Hematopoietic multipotent progenitor cell treated with erythropoietin and hydrocortisone succinate and interleukin-3 and kit ligand, for 8 days (in vitro differentiated cells): ENCODE data around the gene DENND1A.

Experiments
- DNase-seq: peaks from one replicate; pipeline ENCODE4 v3.0.0-alpha.2; 2015

DENND1A gene

DNA sequence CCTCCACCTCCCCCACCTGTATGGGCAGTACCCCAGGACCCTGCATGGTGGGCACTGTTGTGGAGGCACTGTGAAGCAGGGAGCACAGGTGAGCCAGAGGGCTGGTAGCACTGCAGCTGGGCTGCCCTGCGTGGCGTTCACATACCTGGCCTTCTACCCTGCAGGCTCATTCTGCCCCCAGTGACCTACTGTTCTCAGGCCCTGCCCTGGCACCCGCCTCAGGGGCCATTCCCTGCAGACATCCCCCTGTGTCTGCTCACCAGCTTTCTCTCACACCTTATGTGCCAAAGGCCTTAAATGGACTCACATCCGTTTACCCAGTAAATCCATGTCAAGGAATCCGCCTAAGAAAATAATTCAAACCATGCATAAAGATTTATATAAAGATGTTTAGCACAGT lies 377.4 kb downstream of the DENND1A start:
- DNase-seq, result no peak

DNA sequence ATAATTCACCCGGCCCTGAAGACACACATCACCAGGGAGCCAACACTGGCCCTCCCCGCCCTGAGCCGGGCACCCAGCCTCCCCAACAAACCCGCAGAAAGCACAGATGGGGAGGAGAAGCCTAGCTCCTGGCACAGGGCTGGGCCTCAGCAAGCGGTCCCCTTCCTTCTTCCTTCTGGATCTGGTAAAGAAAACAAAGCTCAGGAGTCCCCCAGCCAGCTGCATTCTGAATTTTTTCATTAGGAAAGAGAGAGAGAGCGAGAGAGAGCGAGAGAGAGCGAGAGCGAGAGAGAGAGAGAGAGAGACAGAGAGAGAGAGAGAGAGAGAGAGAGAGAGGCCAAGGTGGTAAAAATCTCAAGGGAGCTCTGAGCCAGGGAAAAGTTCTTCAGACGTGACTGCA lies 378.2 kb downstream of the DENND1A start:
- DNase-seq, result no peak

DNA sequence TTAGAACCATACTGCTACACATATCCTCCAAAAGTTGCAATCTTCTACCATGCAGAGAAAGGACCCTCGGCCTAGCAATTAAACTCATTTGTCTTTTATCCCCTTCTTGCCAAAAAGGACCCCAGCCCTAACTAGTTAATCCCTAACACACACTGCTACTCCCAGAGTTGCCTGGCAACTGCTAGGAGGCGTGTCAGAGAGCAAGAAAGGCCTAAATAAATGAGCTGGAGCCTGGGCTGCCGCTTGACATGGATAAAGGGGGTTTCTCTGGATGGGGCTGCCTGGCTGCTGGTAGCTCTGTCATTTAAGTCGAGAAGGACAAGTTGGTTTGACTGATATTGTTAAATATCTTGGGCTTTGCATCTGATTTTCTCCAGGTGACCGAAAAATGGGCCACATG lies 379.1 kb downstream of the DENND1A start:
- DNase-seq, result no peak

DNA sequence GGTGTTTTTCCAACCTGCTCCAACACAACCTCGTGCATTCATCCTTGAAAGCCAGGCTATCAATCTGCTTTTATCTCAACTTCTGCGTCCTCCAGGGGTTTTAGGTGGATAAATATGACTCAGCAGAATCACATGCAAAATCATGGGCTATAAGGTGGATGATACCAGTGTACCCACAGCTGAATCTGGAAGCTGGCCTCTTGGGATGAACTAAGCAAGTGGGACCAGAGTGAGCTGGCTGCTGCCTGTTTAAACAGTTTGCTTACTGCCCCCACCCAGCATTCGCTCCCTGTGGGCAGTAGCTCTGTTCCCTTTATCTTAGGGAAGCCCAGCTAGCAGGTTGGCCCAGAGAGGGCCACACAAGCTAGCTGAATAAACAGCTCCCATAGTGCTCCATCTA lies 379.9 kb downstream of the DENND1A start:
- no peak for DNase-seq

DNA sequence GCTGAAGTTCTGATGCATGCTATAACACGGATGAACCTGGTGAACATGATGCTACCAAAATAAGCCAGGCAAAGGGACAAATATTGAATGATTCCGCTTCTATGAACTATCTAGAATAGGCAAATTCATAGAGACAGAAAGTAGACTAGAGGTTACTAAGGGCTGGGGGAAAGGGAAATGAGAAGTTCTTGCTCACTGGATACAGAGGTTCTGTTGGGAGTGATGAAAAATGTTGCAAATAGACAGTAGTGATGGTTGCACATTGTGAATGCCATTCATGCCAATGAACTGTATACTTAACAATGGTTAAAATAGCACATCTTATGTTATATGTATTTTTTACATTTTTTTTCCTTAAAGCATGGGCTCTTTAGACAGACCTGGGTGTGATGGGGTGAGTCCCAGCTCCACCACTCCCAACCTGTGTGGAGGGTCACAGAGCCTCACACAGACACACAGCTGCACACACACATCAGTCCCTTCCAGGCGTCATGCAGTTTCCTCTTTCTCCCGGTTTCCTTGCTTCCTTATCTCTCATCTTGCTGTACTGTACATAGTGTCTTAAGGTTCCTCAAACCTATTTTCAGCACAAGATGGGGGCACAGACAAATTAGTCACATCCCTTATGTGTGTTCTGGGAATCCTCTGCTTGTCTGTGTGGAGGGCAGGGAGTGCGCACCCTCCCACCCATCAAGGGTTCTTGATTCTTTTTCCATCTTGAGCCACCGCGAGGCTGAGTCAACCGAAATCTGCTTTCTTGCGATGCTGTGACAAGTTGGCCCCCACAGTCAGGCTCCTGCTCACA lies 381.0 kb downstream of the DENND1A start:
- DNase-seq, result no peak

DNA sequence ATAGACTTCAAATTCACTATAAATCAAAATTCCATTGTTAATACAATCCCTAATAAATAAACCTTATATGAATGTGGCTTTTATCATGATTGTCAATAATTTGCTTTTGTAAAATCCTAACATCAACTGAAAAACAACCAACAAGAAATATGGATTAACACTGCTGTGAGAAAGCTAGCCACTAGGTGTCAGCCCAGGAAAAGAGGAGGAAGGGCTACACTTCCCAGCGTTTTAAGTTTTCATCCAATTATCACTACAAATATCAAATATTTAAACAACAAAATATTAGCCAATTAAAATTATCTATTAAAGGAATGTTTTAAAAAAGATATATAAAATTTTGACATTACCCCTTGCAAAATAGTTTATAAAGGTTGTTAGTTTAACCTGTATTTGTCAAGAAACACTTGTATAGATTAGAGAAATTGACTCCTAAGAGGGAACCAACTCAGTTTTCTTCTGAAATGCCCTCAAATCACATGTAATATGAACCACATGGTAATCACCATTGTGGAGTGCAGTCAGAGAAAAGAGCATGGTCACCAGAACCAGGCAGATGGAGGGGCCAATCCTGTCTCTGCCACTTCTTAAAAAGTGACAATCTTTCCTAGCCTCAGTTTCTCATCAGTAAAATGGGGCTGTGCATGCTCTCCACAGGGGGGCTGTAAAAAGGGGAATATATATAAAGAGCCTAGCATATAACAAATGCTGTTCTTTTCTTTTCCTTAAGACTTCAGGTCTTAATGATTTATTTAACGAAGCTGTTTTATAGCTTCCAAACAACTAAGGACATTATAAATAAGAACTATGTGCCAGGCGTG lies 385.7 kb downstream of the DENND1A start:
- peak; percentile 48 for DNase-seq

DNA sequence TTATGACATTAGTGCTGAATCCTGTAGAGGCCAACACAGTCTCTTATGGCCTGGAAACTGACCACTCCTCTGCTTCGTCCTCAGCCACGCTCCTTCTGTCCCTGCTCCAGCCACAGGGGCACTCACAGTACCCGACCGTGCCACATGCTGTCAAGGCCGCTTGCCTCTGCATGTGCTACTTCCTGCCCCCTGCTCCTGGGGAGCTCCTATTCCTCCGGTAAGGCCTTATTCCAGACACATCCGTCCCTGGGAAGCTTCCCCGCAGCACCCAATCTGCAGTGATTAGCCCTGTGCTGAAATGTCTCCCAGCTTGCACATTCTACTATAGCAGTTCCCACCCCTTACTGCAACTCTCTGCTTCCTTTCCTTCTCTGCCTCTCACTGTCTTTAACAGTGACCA lies 386.4 kb downstream of the DENND1A start:
- DNase-seq, result no peak

DNA sequence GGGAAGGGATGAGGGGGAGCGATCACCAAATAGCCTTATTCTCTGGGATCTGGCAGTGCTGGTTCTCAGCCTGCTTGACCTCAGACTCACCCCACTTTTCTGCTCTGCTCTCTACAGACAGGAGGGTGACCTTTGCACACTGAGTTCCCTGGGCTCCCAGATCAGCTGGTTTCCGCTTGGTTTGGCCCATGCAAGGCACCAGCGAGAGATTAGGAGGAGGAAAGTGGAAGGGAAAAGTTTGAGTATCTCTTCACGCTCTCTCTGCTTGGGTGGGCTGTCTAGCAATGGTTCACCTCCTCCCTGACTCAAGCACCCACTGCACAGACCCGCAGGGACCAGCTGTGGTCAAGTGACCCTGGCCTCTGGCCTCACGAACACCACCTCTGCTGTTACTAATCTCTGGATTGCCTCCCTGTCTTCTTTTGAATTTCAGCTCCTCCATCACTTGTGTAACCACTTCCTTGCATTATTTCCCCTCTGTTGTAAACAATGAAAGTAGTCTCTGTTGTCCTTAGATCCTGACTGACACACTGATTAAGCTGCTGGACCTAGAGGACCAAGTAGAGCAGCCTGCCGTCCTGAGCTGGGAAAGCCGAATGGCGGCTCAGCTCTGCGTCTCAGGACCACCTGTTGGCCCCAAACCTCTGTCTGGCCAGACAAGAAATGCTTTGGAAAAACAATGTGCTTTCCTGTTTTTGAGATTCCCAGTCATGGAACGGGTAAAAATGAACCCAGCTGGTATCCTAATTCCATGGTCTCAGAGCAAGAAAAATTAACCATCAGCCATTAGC lies 387.3 kb downstream of the DENND1A start:
- no peak for DNase-seq

DNA sequence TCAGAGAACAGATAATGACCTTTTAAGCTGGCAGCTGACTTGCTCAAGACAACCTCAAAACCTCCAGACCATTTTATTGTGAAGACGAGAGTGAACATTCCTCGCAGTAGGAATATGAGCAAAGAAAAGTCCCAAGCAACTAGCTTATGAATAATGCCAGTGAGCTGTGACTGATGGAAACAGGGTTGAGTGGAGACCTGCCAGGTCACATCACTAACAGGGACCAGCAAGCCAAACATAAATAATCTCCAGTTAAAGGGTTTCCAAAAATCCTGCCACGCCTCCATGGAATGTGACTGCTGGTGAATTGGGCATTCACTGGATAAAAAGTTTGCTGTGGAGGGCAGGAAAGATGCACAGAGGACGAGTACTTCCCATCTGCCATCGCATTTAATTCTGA lies 388.5 kb downstream of the DENND1A start:
- no peak for DNase-seq

DNA sequence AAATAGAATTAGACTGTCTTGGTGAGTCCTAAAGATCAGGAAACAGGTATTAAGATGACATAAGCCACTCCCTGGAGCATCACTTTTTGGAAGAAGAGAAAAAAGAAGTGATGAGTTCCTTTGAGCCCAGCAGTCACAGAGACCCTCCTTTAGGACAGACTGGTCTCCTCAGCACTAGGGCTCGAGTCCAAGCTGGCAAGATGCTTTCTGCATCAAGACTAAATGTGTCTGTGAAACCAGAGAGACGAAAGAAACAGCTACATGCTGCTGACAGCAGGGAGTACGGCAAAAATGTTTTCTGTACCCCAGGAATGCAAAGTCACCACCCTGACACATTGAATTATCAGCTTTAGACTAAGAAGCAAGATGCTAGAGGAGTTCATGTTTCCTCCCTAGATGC lies 389.5 kb downstream of the DENND1A start:
- DNase-seq, result no peak

DNA sequence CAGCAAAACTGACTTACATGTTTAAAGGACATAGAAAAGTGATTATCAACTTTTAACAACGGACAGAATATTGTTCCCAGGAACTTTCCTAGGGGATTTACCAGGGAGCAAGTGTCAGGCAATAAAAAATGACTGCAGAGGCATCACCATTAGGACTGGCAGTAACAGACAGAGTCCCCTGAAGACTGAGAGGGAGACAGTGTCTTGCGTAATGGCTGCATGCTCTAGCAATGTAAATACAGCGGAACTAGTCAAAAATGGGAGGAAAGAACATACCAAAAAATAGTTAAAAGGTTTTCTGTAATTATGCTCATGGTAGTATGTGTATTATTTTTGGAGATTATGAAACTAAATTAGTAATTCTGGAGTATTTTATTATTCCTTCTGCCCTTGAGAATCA lies 392.1 kb downstream of the DENND1A start:
- DNase-seq, result no peak

DNA sequence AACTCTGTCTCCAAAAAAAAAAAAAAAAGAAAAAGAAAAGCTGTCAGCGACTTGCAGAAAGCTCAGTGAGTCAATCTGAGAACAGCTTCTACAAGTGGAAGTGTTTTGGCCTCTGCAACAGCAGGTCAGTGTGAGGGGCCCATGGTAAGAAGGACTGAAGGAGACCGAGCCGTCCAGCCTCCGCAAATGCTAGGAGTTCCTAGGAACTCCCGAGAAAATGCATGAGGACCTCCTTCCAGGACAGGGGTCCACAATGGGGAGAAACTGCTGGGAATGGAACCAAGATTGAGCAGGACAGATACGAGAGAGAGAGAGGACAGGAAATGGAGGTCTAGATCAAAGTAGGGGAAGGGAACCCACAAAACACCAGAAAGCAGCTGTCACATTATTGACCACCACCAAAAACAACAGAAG lies 393.5 kb downstream of the DENND1A start:
- DNase-seq, result no peak

DNA sequence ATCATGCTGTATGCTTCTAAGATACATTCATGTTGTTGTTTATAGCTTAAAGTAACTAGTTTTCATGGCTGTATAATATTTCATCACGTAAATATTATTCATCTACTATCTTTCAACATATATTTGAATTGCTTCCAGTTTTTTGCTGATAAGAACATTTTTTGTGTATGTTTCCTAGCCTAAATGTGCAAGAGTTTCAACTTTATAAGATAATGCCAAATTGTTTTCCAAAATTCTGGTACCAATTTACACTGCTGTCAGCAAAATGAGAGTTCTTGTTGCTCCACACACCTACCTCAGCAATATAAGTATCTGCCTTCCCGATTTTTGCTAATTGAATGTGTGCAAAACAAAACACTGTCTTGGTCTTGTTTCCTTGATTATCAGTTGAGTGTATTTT lies 395.6 kb downstream of the DENND1A start:
- no peak for DNase-seq

DNA sequence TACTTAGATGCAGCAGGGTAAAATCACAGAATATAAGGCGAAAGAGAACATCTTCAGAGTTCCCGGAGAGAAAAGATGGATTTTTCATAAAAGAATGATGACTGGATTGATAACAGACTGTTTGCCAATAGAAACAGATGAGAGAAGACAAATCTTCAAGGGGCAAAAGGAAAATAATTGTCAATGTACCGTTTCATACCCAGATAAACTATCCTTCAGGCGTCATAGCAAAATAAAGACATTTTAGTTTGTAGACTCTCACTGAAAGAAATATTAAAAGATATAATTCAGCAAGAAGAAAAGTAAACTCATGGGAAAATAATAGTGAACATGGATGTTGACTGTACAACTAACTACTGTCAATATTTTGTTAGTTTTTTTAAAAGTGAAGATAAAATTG lies 399.7 kb downstream of the DENND1A start:
- DNase-seq, result no peak

DNA sequence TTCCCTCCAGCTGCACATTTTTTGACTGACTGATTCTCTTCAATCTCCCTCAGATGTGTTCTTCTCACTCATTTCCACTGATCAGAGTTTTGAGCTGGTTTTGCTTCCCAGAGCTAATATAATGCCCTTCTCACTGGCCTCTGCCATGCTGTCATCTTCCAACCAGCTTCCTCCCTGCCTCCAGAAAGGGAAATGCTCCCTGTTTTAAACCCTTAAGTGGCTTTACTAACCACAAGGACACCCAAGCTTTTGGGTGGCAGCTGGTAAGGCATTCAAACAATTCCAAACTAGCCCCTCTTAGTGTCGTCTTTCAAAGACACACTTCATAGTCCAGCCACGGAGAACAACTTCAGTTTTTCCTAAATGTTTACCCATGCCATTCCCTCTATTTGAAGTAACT lies 401.4 kb downstream of the DENND1A start:
- no peak for DNase-seq

DNA sequence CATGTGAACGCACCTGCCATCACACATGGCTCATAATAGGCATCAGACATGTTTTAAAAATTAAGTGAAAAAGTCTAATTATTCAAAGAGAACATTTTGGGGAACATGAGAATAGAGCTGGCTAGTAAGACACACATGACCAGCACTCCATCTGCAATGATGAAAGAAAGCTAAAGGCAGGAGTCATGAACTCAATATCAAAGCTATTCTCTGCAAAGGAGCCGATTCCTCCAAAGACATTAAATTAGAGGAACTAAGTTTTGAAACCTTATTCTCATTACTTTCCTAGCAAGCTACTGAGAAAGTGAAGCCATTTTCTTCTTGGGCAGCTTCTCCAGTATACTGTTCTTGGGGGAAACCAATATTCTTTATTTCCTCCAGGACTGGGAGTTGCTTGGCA lies 401.9 kb downstream of the DENND1A start:
- no peak for DNase-seq

DNA sequence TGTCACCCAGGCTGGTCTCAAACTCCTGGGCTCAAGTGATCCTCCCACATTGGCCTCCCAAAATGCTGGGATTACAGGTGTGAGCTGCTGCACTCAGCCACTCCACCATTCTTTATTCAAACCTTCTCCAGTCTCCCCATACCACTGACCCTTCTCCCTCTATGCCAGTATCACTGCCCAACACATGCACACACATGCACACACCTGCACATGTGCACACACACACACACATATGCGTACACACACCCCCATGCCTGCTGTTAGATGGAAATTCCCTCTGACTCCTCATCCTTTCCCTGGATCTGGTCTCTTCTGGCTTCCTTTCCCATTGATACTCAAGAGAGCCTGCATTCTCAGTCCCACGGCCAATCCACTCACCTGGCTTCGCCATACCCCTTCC lies 404.0 kb downstream of the DENND1A start:
- no peak for DNase-seq

DNA sequence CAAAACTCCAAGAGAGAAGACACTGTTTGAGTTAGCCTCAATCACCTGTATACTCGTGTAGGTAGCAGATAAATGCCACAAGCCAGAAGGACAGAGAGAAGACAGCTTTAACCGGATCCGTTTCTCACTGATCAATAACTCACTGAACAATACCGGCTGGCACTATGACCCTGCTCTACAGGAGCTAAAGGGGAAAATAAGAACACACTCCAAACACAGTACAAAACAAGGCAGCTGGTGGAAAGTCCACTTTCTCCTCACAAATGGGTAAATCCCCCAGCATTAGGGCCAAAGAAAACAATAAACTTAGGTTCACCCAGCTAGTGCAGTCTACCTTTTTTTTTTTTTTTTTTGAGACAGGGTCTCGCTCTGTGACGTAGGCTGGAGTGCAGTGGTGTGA lies 404.5 kb downstream of the DENND1A start:
- no peak for DNase-seq

DNA sequence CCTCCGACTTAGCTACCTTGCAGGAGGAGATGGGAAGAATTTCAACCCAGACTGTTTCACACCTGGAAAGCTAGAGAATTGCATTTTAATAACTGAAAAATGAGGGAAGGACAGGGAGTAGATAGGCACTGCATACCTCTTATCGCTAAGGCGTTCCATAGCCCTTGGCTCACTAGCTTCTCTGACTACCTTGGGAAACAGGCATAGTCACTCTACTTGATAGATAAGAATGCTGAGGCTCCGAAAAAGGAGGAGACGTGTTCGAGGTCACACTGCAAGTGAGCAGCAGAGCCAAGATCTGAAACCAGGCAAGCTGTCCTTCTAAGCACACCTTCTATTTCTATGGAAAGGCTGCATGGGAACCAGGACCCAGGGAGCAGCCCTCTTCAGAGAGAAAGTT lies 405.1 kb downstream of the DENND1A start:
- DNase-seq, result no peak

DNA sequence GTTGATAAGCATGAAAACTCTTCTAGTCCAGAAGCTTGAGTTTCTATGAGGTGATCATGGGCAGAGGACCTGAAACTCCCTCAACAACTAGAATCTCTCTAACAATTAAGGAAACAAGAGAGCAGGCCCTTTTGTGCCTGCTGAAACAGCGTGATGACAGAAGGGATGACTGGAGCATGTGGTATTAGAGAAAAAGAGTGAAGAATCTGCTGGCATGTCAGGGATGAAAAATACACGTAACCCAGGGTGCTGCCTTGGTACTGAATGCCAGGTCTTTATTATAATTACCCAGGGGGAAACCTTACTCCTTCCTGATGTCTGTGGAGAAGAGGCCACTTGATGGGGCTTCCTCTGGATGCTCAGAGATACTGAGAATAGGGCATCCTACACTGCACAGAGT lies 406.1 kb downstream of the DENND1A start:
- no peak for DNase-seq

DNA sequence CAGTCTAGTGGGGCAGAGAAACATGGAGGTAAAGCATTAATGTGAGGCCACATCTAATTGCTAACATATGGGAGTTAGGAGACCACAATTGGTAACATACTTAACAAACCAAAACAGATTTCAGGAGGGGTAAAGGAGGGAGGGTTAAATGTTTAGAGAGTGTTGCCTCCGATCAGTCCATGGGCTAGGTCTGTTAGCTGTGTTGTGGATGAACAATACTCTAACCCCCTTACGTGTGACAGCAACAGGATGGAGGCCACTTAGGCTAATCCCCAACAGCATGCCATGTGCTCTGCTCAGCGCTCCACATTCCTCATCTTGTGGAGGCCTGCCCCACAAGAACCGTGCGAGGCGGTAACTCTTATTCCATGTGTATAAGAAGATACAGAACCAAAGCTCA lies 406.9 kb downstream of the DENND1A start:
- no peak for DNase-seq

DNA sequence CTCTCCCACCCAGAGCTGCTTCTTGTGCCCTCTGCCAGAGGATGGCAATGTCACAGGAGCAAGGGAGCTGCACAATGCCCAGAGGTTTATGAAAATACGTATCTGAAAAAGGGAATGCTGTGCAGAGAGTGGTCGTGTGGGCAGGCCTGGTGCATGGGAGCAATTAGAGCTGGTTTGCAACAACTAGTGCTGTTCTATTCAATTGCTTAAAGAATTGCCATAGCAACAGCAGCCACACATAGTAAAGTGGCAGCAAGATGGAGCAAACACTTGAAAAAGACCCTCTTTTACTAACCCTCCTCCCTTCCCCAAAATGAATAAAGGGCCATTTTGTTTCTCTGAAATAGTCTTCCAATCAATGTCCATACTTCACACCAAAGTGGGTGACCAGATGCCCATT lies 407.7 kb downstream of the DENND1A start:
- DNase-seq, result no peak

DNA sequence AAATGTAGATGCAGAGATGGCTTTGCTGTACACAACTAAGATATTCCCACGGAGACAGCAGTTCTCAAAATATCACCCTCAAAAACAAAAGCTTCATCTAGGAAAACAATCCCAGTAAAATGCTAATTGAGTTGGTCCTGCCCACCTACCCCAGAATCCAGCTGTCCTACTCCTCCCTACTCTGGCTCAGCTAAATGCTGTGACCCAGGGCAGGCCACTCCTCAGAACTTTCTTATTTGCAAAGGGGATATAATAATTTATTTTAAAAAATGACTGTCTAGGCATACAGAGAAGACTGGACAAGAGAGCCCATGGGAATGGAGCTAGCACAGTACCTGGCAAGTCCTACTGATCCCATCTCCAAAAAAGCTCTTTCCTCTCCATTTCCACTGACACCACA lies 411.6 kb downstream of the DENND1A start:
- no peak for DNase-seq

DNA sequence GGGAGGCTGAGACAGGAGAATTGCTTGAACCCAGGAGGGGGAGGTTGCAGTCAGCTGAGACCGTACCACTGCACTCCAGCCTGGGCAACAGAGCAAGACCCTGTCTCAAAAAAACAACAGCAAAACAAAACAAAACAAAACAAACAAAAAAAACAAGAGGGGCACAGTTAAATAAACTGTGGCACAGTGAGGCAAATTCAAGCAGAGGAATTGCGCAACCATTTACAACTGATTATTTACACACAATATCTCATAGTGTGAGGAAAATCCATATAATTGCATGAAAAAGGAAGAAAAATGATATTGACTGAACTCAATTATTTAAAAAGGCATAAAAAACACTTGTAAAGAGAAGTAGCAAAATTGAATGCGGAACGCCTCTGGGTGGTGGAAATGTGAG lies 412.4 kb downstream of the DENND1A start:
- DNase-seq, result no peak
